Loucy (cell line): ENCODE results near the gene EFCAB9.

Experiments used
- EZH2phosphoT487 ChIP-seq: fragments of 200-600 bp; IDR thresholded peaks from 2 replicates; pipeline ENCODE4 v1.6.1; 2018; ENCODE audit warnings: antibody characterized with exemption, mild to moderate bottlenecking, moderate library complexity, borderline replicate concordance
- TF ChIP-seq, protein P1 (sequence below): fragments of 200-600 bp; sonication (generic); conservative IDR thresholded peaks from 2 replicates; pipeline ENCODE4 v1.5.1; 2014; ENCODE audit warnings: mild to moderate bottlenecking, antibody characterized with exemption, low read length

DNA sequence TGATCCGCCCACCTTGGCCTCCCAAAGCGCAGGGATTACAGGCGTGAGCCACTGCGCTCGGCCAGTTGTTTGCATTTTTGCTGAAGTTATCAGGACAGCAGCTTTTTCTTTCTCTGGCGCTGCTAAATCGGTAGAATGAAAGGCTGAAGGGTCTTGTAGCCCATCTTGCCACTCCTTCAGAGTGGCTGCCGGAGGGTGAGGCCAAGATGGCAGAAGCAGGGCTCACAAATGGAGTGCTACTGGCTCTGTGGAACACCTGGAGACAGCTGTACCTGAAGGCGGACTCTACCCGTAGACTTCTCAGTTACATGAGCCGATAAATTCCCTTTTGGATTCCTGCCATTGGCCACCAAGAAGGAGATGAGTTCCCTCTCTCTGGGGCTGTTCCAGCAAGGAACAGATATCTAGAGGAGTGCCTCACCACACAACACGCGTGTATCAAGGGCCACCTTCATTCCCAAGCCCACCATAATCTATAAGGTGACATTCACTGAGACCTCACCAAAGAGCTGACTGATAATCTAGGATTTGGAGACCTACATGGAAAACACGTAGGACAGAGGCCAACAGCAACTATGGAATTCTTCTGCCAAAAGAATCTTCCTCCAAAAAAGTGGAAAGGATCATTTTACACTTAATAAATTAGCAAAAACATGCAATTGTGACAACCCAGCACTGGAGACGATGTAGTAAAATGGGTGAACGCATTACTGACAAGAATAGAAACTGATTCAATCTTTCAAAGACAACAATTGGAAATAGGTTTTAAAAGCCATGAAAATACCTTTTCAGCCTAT is 27.7 kb upstream of the EFCAB9 start:
- TF ChIP-seq, protein P1, sequence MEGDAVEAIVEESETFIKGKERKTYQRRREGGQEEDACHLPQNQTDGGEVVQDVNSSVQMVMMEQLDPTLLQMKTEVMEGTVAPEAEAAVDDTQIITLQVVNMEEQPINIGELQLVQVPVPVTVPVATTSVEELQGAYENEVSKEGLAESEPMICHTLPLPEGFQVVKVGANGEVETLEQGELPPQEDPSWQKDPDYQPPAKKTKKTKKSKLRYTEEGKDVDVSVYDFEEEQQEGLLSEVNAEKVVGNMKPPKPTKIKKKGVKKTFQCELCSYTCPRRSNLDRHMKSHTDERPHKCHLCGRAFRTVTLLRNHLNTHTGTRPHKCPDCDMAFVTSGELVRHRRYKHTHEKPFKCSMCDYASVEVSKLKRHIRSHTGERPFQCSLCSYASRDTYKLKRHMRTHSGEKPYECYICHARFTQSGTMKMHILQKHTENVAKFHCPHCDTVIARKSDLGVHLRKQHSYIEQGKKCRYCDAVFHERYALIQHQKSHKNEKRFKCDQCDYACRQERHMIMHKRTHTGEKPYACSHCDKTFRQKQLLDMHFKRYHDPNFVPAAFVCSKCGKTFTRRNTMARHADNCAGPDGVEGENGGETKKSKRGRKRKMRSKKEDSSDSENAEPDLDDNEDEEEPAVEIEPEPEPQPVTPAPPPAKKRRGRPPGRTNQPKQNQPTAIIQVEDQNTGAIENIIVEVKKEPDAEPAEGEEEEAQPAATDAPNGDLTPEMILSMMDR = no peak
- no peak for TF ChIP-seq EZH2phosphoT487
